Choroid plexus epithelial cell (primary cell): ENCODE measurements around the gene CLCN5.

Experiments used
- DNase-seq: peaks from one replicate; pipeline ENCODE4 v3.0.0-alpha.2; 2010; ENCODE audit warnings: low read depth
- H3K4me3 ChIP-seq: 2 replicates; pipeline ENCODE4 v1.5.1; 2011; ENCODE audit warnings: low read depth, mild to moderate bottlenecking, control low read depth, low read length, moderate library complexity
- TF ChIP-seq, protein P1 (sequence below): conservative IDR thresholded peaks from 2 replicates; pipeline ENCODE4 v1.5.1; 2011; ENCODE audit warnings: low read depth, mild to moderate bottlenecking, control low read depth, inconsistent platforms, low read length, moderate library complexity

The CLCN5 gene

DNA sequence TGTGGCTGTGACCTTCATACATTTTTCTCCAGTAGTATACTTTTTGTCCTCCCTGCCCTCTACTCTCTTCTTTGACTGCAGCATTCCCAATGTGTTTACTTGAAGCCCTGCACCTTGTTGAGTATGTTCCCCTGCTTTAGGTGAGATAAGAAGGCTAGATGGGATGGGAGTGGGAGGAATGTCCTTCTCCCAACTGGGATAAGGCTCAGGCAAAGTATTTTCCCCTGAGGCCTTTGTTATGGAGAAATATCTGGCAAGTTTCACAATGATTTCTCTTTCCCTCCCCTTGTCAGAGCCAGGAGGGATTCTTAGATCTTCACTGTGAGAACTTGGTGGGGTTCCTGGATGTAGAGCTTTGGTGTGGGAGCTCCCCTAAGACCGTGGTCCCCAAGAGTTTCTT is 131.8 kb downstream of the CLCN5 start:
- H3K4me3 ChIP-seq, result no peak overlapping the region
- DNase-seq, result no peak
- TF ChIP-seq, protein P1, sequence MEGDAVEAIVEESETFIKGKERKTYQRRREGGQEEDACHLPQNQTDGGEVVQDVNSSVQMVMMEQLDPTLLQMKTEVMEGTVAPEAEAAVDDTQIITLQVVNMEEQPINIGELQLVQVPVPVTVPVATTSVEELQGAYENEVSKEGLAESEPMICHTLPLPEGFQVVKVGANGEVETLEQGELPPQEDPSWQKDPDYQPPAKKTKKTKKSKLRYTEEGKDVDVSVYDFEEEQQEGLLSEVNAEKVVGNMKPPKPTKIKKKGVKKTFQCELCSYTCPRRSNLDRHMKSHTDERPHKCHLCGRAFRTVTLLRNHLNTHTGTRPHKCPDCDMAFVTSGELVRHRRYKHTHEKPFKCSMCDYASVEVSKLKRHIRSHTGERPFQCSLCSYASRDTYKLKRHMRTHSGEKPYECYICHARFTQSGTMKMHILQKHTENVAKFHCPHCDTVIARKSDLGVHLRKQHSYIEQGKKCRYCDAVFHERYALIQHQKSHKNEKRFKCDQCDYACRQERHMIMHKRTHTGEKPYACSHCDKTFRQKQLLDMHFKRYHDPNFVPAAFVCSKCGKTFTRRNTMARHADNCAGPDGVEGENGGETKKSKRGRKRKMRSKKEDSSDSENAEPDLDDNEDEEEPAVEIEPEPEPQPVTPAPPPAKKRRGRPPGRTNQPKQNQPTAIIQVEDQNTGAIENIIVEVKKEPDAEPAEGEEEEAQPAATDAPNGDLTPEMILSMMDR, result no peak

DNA sequence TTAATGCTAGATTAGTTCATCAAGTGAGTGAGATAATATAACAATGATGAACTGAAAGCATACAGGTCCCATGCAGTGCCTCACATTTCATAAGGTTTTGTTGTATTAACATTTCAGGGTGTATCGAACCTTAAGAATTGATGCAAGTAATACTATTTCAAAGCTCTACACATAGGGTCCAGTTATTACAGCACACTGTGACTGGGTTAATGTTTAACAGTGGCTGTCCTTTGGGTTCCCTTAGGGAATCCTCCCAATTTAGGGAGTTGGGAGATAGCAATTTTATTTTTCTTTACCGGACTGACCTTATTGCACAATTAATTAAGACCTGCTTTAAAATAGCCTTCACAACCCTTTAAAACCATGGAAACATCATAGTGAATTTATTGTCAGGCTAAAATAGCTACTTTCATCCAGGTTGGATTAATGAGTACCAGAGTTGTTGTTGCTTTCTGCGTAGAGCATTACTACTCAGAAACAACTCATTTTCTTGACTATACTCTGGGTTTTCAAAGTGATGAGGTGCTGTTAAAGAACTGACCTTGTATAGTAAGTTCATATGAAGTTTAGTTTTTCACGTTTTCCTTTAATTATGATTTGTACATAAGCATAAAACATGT is 144.0 kb downstream of the CLCN5 start:
- no peak for DNase-seq
- TF ChIP-seq, protein P1, result no peak
- H3K4me3 ChIP-seq, result no peak overlapping the region

DNA sequence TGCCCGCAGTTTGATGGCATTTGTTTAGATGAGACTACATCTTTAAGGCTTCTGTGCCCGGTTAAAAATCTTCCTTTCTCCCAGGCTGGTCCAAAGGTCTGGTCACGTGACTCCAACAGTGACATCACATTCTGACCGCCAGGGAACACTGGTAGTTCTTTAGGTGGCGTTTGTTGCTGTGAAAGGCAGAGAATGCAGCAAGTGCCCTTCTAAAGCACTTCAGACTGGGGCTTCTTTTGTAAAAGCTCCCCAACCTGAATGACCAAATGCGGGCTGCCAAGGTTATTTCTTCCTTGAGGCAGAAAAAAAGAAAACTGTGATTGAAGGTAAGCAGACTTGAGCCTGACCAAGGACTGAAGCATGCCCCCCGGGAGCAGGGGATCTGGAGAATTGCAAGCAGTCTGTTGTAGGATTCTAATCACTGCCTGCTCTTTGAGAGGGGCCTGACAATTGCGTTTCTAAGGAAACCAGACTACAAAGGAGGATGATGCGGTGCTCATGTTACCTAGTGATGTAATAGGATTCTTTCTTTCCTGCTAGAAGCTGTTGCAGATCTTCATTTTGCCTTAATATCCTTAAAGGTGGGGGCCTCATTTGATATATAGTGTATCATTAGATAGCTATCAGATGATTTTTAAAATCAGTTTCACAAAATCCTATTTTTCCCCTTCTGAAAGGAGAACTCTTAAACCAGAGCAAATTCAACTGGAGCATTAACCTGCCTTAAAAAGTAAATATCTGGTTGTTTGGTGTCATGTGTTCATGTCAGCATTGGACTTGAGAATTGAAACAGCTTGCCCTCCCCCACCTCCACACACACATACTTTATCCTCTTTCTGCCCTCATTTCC is 145.3 kb downstream of the CLCN5 start:
- TF ChIP-seq, protein P1, result peak; percentile 10
- peak; percentile 67 for DNase-seq
- peak overlapping the region; percentile 27 for H3K4me3 ChIP-seq

DNA sequence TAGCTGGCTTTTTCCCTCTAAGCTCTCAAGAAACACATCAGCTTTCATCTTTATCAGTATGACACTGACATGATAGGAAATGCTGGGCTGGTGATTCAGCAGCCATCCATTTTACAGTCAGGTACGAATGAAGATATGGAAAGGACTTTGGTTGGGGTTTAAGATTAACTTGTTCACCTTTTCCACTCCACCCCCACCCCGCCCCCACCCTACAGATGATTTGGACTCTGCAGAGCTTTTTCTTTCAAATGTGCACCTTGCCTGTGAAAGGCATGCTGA is 145.8 kb downstream of the CLCN5 start:
- DNase-seq, result no peak
- no peak overlapping the region for H3K4me3 ChIP-seq
- TF ChIP-seq, protein P1, result no peak

DNA sequence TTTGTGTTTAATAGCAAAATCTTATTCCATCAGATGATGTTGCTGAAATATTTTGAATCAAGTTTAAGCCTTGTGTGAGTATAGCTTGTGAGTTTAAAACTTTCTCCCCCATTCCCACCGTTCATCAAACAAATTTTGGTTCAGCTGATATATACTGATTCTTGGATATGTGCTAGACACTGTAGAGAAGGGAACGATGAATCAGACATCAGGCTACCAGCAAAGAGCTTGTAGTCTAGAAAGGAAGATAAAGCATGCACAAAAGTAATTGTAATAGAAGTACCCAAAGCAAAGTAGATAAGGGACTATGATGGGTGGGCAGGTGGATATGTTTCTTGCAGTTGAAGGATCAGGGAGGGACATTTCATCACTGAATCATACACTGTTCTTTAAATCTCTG is 146.5 kb downstream of the CLCN5 start:
- no peak overlapping the region for H3K4me3 ChIP-seq
- no peak for DNase-seq
- TF ChIP-seq, protein P1, result no peak

DNA sequence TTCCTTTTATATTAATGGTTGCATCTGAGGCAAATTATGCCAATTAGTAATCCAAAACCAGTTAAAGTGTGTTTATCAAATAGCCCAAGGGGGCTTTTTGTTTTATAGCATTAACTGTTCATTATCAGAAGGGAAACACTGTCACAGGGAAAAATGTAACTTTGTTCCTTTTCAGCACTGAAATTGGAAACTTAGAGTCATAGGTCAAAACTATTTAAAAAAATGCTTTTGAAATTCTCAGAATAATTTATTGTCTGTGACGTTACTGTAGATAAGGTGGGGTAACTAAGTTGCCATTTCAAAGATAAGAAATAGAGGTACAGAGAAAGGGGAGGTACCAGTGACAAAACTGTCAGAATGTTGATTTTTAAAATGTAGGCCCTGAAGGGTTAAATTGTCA is 149.1 kb downstream of the CLCN5 start:
- DNase-seq, result no peak
- no peak overlapping the region for H3K4me3 ChIP-seq
- TF ChIP-seq, protein P1, result no peak

DNA sequence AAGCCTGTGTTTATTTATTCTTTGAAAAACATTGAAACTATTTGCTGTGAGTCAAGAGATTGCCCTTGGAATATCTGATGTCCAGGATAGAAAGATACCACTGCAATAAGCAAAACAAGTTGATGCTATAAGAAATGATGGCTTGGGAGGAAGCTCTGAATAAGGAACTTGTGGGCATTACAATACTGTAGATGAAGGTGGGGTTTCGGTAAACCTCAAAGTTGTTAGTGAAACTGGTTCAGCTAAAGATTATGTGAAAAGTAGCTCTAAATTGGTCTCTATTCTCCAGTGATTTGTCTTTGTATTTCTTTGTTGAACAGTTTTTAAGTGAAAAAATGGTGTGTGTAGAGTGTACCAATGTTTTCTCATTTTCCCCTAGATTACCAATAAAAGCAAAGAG is 149.7 kb downstream of the CLCN5 start:
- TF ChIP-seq, protein P1, result no peak
- peak; percentile 3 for DNase-seq

More for the DNA sequence above, 149.7 kb downstream of the CLCN5 start:
- no peak overlapping the region for H3K4me3 ChIP-seq
